GM12801 (cell line): ENCODE measurements around the gene ADGRL3.

Experiments used
- TF ChIP-seq, protein P1 (sequence below): IDR thresholded peaks from one replicate; pipeline ENCODE4 v1.5.1; 2011; ENCODE audit warnings: control low read depth; ENCODE audit not compliant: insufficient read length; ENCODE audit errors: extremely low read depth

ADGRL3 gene

GRCh38 chr4:61406677-61407076 is 206.6 kb downstream of the ADGRL3 start:
- TF ChIP-seq, protein P1, sequence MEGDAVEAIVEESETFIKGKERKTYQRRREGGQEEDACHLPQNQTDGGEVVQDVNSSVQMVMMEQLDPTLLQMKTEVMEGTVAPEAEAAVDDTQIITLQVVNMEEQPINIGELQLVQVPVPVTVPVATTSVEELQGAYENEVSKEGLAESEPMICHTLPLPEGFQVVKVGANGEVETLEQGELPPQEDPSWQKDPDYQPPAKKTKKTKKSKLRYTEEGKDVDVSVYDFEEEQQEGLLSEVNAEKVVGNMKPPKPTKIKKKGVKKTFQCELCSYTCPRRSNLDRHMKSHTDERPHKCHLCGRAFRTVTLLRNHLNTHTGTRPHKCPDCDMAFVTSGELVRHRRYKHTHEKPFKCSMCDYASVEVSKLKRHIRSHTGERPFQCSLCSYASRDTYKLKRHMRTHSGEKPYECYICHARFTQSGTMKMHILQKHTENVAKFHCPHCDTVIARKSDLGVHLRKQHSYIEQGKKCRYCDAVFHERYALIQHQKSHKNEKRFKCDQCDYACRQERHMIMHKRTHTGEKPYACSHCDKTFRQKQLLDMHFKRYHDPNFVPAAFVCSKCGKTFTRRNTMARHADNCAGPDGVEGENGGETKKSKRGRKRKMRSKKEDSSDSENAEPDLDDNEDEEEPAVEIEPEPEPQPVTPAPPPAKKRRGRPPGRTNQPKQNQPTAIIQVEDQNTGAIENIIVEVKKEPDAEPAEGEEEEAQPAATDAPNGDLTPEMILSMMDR: no peak

GRCh38 chr4:61407642-61408618 is 207.8 kb downstream of the ADGRL3 start:
- TF ChIP-seq, protein P1: no peak

DNA sequence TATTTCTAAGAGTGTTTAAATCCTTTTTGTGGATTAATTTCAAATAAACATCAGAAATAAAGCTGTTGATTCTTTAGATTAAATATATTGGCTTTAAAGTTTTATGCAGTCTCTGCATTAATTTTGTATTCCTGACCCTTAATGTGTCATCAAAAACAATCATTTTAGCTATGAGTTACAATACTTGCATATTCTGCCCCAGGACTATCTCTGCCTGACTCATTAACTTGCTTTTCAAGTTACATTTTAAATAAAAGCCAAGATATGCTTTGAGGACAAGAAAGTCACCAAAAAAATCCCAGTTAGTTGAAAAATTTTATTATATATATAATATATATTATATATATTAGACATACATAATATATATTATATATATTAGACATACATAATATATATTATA is 208.7 kb downstream of the ADGRL3 start:
- TF ChIP-seq, protein P1: no peak

DNA sequence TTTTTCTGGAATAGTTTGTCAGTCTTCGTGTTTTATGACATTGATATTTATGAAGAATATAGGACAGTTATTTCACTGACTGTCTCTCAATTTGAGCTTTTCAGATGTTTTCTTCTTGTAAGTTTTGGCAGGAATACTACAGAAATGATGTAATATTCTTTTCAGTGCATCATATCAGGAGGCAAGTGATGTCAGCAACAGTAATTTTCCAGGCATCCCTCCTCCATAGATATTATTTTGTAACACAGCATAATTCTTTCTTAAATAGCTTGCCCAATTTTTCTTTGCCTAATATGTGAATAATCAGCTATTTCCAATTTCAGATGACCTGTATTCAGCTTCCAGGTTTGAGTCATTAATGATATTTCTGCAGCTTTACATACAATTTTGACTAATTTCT is 211.1 kb downstream of the ADGRL3 start:
- TF ChIP-seq, protein P1: no peak

DNA sequence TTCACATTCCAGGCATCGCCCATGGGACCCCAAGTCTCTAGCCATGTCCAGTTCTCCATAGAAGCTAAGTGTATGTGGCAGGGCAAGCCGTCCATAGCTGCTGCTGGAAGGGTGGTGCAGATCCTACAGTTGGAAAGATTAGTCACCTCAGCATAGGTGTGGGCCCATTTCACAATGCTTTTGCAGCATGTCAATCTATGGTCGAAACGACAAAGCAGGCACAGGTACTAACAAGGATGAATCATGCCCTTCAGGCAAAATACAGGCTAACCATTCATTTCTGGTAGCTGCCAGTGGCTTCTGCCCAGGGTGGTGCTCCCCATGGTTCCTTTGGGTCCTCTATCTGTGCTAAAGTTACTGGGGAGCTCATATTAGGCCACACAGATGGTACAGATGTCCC is 225.2 kb downstream of the ADGRL3 start:
- TF ChIP-seq, protein P1: no peak

- TF ChIP-seq, protein P1: no peak
These were observed 226.1 kb downstream of the ADGRL3 start for GRCh38 chr4:61426229-61426628.

DNA sequence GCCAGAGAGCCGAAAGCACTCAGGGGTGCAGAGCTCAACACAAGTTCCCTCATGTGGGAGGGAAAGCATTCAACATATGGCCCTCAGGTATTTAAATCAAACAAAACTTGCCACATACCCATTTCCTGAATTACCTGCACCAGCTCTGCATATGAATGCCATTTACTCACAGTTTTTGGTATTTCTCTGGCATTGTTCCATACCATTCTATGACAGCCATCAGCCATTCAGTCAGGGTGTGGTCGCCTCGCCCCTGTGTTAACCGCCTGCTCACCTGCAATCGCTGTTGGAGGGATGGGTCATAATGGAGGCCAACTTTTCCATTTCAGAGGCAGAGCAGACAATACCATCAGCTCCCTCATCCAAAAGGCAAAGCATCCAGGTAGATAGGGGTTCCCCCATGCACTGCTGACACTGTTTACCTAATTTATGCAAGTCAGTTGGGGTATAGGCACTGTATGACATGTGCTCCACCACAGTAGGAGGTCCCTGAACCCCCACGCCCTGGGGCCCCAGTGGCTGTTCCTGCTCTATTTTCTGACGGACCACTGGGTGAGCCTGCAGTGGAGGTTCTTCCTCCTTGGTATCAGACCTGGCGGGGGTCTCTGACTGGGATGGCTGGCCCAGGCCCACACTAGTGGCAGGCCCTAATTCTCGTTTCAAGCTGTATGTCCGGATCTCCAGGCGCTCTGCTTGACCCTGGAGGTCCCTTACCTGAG is 227.1 kb downstream of the ADGRL3 start:
- TF ChIP-seq, protein P1: no peak
